GM12801 (cell line): ENCODE data around the gene TMEM59L.

ENCODE experiments used
- CTCF ChIP-seq: IDR thresholded peaks from one replicate; pipeline ENCODE4 v1.5.1; 2011; ENCODE audit warnings: control low read depth; ENCODE audit not compliant: insufficient read length; ENCODE audit errors: extremely low read depth

TMEM59L gene

GRCh38 chr19:18609717-18610051 is 3.0 kb upstream of the TMEM59L start:
- TF ChIP-seq CTCF: no peak

GRCh38 chr19:18610245-18610555 is 2.5 kb upstream of the TMEM59L start:
- TF ChIP-seq CTCF: no peak

GRCh38 chr19:18610556-18611326 is 1.9 kb upstream of the TMEM59L start:
- TF ChIP-seq CTCF: no peak

GRCh38 chr19:18611327-18612050 is 1.2 kb upstream of the TMEM59L start:
- no peak for TF ChIP-seq CTCF

GRCh38 chr19:18612051-18612771 is 459 bp upstream of the TMEM59L start:
- TF ChIP-seq CTCF: no peak

- no peak for TF ChIP-seq CTCF
Observed at GRCh38 chr19:18613589-18614234, 1.0 kb downstream of the TMEM59L start.

- TF ChIP-seq CTCF: no peak
Observed at GRCh38 chr19:18616023-18616422, 3.4 kb downstream of the TMEM59L start.
